GM18526 (cell line): ENCODE measurements around the gene MED29.

Experiments
- POLR2A ChIP-seq: IDR thresholded peaks from 3 replicates; pipeline ENCODE4 v1.6.1; 2011; ENCODE audit not compliant: insufficient read length; ENCODE audit errors: extremely low read depth

Gene MED29

GRCh38 chr19:39384839-39385568 lies 6.2 kb upstream of the MED29 start:
- TF ChIP-seq POLR2A: no peak

GRCh38 chr19:39385629-39386411 lies 5.4 kb upstream of the MED29 start:
- no peak for TF ChIP-seq POLR2A

GRCh38 chr19:39386557-39386956 lies 4.6 kb upstream of the MED29 start:
- no peak for TF ChIP-seq POLR2A

GRCh38 chr19:39388657-39389056 lies 2.5 kb upstream of the MED29 start:
- no peak for TF ChIP-seq POLR2A

- no peak for TF ChIP-seq POLR2A
Measured at GRCh38 chr19:39389631-39390414, 1.4 kb upstream of the MED29 start.

GRCh38 chr19:39390451-39390750 lies 777 bp upstream of the MED29 start:
- no peak for TF ChIP-seq POLR2A

- TF ChIP-seq POLR2A: peak; percentile 21
Measured at GRCh38 chr19:39397360-39398296, 6.5 kb downstream of the MED29 start.

GRCh38 chr19:39398297-39398864 lies 7.2 kb downstream of the MED29 start:
- peak; percentile 23 for TF ChIP-seq POLR2A

GRCh38 chr19:39399668-39400050 lies 8.5 kb downstream of the MED29 start:
- TF ChIP-seq POLR2A: no peak

GRCh38 chr19:39400061-39400460 lies 8.9 kb downstream of the MED29 start:
- TF ChIP-seq POLR2A: no peak

- no peak for TF ChIP-seq POLR2A
Measured at GRCh38 chr19:39401070-39401548, 9.9 kb downstream of the MED29 start.

- peak; percentile 55 for TF ChIP-seq POLR2A
Measured at GRCh38 chr19:39401549-39402345, 10.6 kb downstream of the MED29 start.
